H1 (cell line): ENCODE results near the gene TUBB4B. TPM values are rescaled to one million over a fixed set of nuclear protein-coding genes. Genes with fewer than 3 reads are reported as not detected.

Experiments
- CTCF ChIA-PET: fragments of 300-600 bp; sonication (Branson Sonifier 250); formaldehyde crosslinking; loops from one replicate; lab custom pipeline; 2021; ENCODE audit not compliant: partially characterized antibody; lab: Charles Lee
- POLR2A ChIA-PET: fragments of 300-600 bp; sonication (Branson Sonifier 250); formaldehyde crosslinking; loops from one replicate; lab custom pipeline; 2021; ENCODE audit warnings: inconsistent platforms; ENCODE audit not compliant: partially characterized antibody; lab: Charles Lee
- DNase-seq, 2 experiments: peaks; one replicate each; pipeline versions ENCODE4 v3.0.0 to v3.0.0-alpha.2; 2010 to 2022; ENCODE audit warnings: low spot score in 2 of 2, low read depth in 1 of 2, mixed read lengths in 1 of 2
- FAIRE-seq: peaks from 2 replicates; lab custom pipeline; 2011; peaks lifted over from hg19 to GRCh38; lab: Jason Lieb, UNC
- H2AFZ ChIP-seq: 2 replicates; pipeline ENCODE4 v1.8.1; 2012; ENCODE audit warnings: low read length, inconsistent platforms
- H2AK5ac ChIP-seq: 2 replicates; pipeline ENCODE4 v1.6.1; 2013; ENCODE audit warnings: low read depth, low read length
- H2BK120ac ChIP-seq: replicated peaks from 2 replicates; pipeline ENCODE3; 2013; ENCODE audit warnings: low read depth, low read length, inconsistent platforms
- H2BK12ac ChIP-seq: 2 replicates; pipeline ENCODE4 v1.6.1; 2013; ENCODE audit warnings: low read depth, low read length
- H2BK15ac ChIP-seq: 2 replicates; pipeline ENCODE4 v1.6.1; 2013; ENCODE audit warnings: low read length
- H2BK20ac ChIP-seq: 2 replicates; pipeline ENCODE4 v1.6.1; 2013; ENCODE audit warnings: low read length
- H2BK5ac ChIP-seq: 2 replicates; pipeline ENCODE4 v1.6.1; 2013; ENCODE audit warnings: low read depth, low read length
- H3K14ac ChIP-seq: 2 replicates; pipeline ENCODE4 v1.6.1; 2013; ENCODE audit warnings: inconsistent platforms; ENCODE audit not compliant: insufficient read length
- H3K18ac ChIP-seq: 2 replicates; pipeline ENCODE4 v1.6.1; 2013; ENCODE audit warnings: low read length; ENCODE audit errors: extremely low read depth
- H3K23ac ChIP-seq: 2 replicates; pipeline ENCODE4 v1.6.1; 2013; ENCODE audit warnings: inconsistent platforms; ENCODE audit not compliant: insufficient read length
- H3K23me2 ChIP-seq: 2 replicates; pipeline ENCODE4 v1.6.1; 2013; ENCODE audit warnings: low read depth, low read length
- H3K27ac ChIP-seq: 2 replicates; pipeline ENCODE4 v1.6.1; 2011; ENCODE audit warnings: low read depth, low read length, inconsistent platforms
- H3K27me3 ChIP-seq, 4 experiments: replicated peaks in 1 of 4; 1 replicate in 1 of 4; 2 replicates in 3 of 4; pipeline versions ENCODE4 v1.6.1 to v1.8.1; 2011 to 2013; ENCODE audit warnings: low read length in 3 of 4, mild to moderate bottlenecking in 3 of 4, inconsistent platforms in 2 of 4, mixed read lengths in 2 of 4, moderate library complexity in 1 of 4; ENCODE audit not compliant: control insufficient read depth in 3 of 4, insufficient read depth in 3 of 4; ENCODE audit errors: extremely low read depth in 1 of 4
- H3K36me3 ChIP-seq, 4 experiments: 2 replicates each; pipeline versions ENCODE4 v1.6.1 to v1.8.1; 2011 to 2013; ENCODE audit warnings: mild to moderate bottlenecking in 4 of 4, low read length in 3 of 4, moderate library complexity in 2 of 4, control low read depth in 1 of 4, inconsistent platforms in 1 of 4; ENCODE audit not compliant: insufficient read depth in 4 of 4, control insufficient read depth in 2 of 4
- H3K4ac ChIP-seq: replicated peaks from 2 replicates; pipeline ENCODE3; 2013; ENCODE audit warnings: low read length, low read depth, mixed read lengths, inconsistent platforms; ENCODE audit not compliant: insufficient read length
- H3K4me1 ChIP-seq, 4 experiments: replicated peaks in 1 of 4; 1 replicate in 1 of 4; 2 replicates in 3 of 4; pipeline versions ENCODE4 v1.6.1 to v1.8.1; 2011 to 2013; ENCODE audit warnings: low read length in 3 of 4, inconsistent platforms in 2 of 4, mixed read lengths in 1 of 4; ENCODE audit not compliant: insufficient read depth in 4 of 4, control insufficient read depth in 3 of 4
- H3K4me2 ChIP-seq, 2 experiments: 2 replicates each; pipeline versions ENCODE4 v1.6.1 to v1.8.1; 2011 to 2013; ENCODE audit warnings: low read depth in 2 of 2, low read length in 2 of 2, control low read depth in 1 of 2, inconsistent platforms in 1 of 2, mild to moderate bottlenecking in 1 of 2; ENCODE audit not compliant: insufficient read depth in 1 of 2
- H3K4me3 ChIP-seq, 4 experiments: fragments of 200-600, 300-600 bp in 1 of 4; sonication (generic), shearing (Covaris generic), sonication (Bioruptor Twin) in 1 of 4; 2 replicates each; pipeline versions ENCODE4 v1.5.1 to v1.8.1; 2011 to 2016; ENCODE audit warnings: low read length in 4 of 4, low read depth in 3 of 4, control low read depth in 2 of 4, inconsistent platforms in 2 of 4, mild to moderate bottlenecking in 2 of 4, mixed read lengths in 1 of 4, moderate library complexity in 1 of 4; ENCODE audit not compliant: insufficient read depth in 2 of 4; ENCODE audit errors: extremely low read depth in 1 of 4
- H3K56ac ChIP-seq: replicated peaks from 2 replicates; pipeline ENCODE3; 2013; ENCODE audit warnings: low read depth, mild to moderate bottlenecking, mixed read lengths, low read length, inconsistent platforms; ENCODE audit not compliant: insufficient read length
- H3K79me1 ChIP-seq: 2 replicates; pipeline ENCODE4 v1.6.1; 2013; ENCODE audit warnings: low read depth, low read length, control low read depth
- H3K79me2 ChIP-seq, 2 experiments: 2 replicates each; pipeline versions ENCODE4 v1.6.1 to v1.8.1; 2012 to 2013; ENCODE audit warnings: low read length in 2 of 2, mild to moderate bottlenecking in 2 of 2, inconsistent platforms in 1 of 2; ENCODE audit not compliant: insufficient read depth in 2 of 2, control insufficient read depth in 1 of 2
- H3K9ac ChIP-seq, 4 experiments: replicated peaks in 1 of 4; 1 replicate in 1 of 4; 2 replicates in 3 of 4; pipeline versions ENCODE4 v1.6.1 to v1.8.1; 2011 to 2013; ENCODE audit warnings: low read depth in 3 of 4, low read length in 3 of 4, control low read depth in 2 of 4, mild to moderate bottlenecking in 2 of 4, moderate library complexity in 2 of 4, inconsistent platforms in 1 of 4; ENCODE audit errors: extremely low read depth in 1 of 4
- H3K9me3 ChIP-seq, 2 experiments: 2 replicates each; pipeline versions ENCODE4 v1.6.1 to v1.8.1; 2012 to 2013; ENCODE audit warnings: mild to moderate bottlenecking in 2 of 2, moderate library complexity in 2 of 2, control low read depth in 1 of 2, inconsistent platforms in 1 of 2, low read depth in 1 of 2, low read length in 1 of 2, mixed read lengths in 1 of 2; ENCODE audit not compliant: insufficient read depth in 2 of 2
- H4K20me1 ChIP-seq, 2 experiments: replicated peaks in 1 of 2; 2 replicates each; pipeline versions ENCODE3 to v1.8.1; 2011 to 2013; ENCODE audit warnings: inconsistent platforms in 2 of 2, low read length in 2 of 2, mild to moderate bottlenecking in 1 of 2; ENCODE audit not compliant: insufficient read depth in 2 of 2, control insufficient read depth in 1 of 2
- H4K5ac ChIP-seq: 2 replicates; pipeline ENCODE4 v1.6.1; 2013; ENCODE audit warnings: low read length, low read depth, mixed read lengths, inconsistent platforms; ENCODE audit not compliant: insufficient read length
- H4K8ac ChIP-seq: 2 replicates; pipeline ENCODE4 v1.8.0; 2013; ENCODE audit warnings: mild to moderate bottlenecking, moderate library complexity, low read length, inconsistent platforms; ENCODE audit not compliant: insufficient read depth; ENCODE audit errors: extremely low read depth
- H4K91ac ChIP-seq: replicated peaks from 2 replicates; pipeline ENCODE3; 2013; ENCODE audit warnings: low read length, mixed read lengths, inconsistent platforms; ENCODE audit not compliant: insufficient read length
- ASH2L ChIP-seq: fragments of 200-600, 300-600 bp; sonication (generic); IDR thresholded peaks from one replicate; pipeline ENCODE4 v1.7.1; 2017; ENCODE audit warnings: low read length
- BACH1 ChIP-seq: IDR thresholded peaks from 2 replicates; pipeline ENCODE4 v1.6.1; 2012; ENCODE audit warnings: low read length, improper control_type of control experiment
- HDAC2 ChIP-seq, 2 experiments: fragments of 300-600 bp in 1 of 2; sonication (generic) in 1 of 2; IDR thresholded peaks; 2 replicates each; pipeline ENCODE4 v1.6.1; 2011 to 2012; ENCODE audit warnings: low read depth in 2 of 2, low read length in 2 of 2, mild to moderate bottlenecking in 2 of 2, moderate library complexity in 2 of 2, borderline replicate concordance in 1 of 2, inconsistent platforms in 1 of 2
- JUN ChIP-seq: IDR thresholded peaks from 2 replicates; pipeline ENCODE4 v1.6.1; 2011; ENCODE audit warnings: low read depth, mild to moderate bottlenecking, improper control_type of control experiment, low read length
- RAD21 ChIP-seq, 2 experiments: IDR thresholded peaks in 1 of 2; conservative IDR thresholded peaks in 1 of 2; 2 replicates each; pipeline ENCODE4 v1.6.1; 2011; ENCODE audit warnings: low read depth in 2 of 2, low read length in 2 of 2, improper control_type of control experiment in 1 of 2, inconsistent platforms in 1 of 2, mild to moderate bottlenecking in 1 of 2, moderate library complexity in 1 of 2
- RBBP5 ChIP-seq: IDR thresholded peaks from 2 replicates; pipeline ENCODE4 v1.7.1; 2012; ENCODE audit warnings: low read depth, mild to moderate bottlenecking, inconsistent platforms, low read length, moderate library complexity, borderline replicate concordance
- WGBS, 2 experiments: shearing (Covaris generic) in 1 of 2; methylation state at CpG; one replicate each; pipeline versions ENCODE4 v1.1.6 to v1.1.7; 2013 to 2015; ENCODE audit warnings: low lambda C conversion rate in 2 of 2, mixed read lengths in 2 of 2, inconsistent platforms in 1 of 2, low coverage in 1 of 2, missing lambda C conversion rate in 1 of 2; ENCODE audit not compliant: insufficient replicate concordance in 2 of 2, insufficient coverage in 1 of 2, insufficient read length in 1 of 2; ENCODE audit errors: extremely low coverage in 1 of 2, missing lambda C conversion rate in 1 of 2; 5-methylcytosine and 5-hydroxymethylcytosine counted together
- polyA plus RNA-seq, 7 experiments: library from polyadenylated mRNA; depleted of rRNA in 3 of 7; stranded (reverse) in 5 of 7; unstranded in 2 of 7; fragments of >200 nt in 5 of 7; fragments of 200-250 nt in 2 of 7; gene quantifications; 1 replicate in 5 of 7; 2 replicates in 1 of 7; 4 replicates in 1 of 7; pipeline versions ENCODE4 v1.2.1 to v1.2.3, GENCODE V29; 2011 to 2013; ENCODE audit warnings: missing spikeins in 2 of 7, mixed read lengths in 2 of 7
- total RNA-seq: library from RNA; stranded (reverse); fragmentation: NEBNext Ultra II Directional; extraction: Animal tissue kit (Norgen Biotek cat#: 25700); gene quantifications from 2 replicates; pipeline ENCODE4 v1.2.1, GENCODE V29; 2021
- TF ChIP-seq, protein P1 (sequence below): IDR thresholded peaks from 2 replicates; pipeline ENCODE4 v1.6.1; 2012; ENCODE audit warnings: inconsistent platforms

TUBB4B gene
- total and polyA plus RNA-seq, 2 of the 8 experiments (the other 6 are each of a cell fraction or from before 2014, with no cell fraction given): 280 to 307 TPM

DNA sequence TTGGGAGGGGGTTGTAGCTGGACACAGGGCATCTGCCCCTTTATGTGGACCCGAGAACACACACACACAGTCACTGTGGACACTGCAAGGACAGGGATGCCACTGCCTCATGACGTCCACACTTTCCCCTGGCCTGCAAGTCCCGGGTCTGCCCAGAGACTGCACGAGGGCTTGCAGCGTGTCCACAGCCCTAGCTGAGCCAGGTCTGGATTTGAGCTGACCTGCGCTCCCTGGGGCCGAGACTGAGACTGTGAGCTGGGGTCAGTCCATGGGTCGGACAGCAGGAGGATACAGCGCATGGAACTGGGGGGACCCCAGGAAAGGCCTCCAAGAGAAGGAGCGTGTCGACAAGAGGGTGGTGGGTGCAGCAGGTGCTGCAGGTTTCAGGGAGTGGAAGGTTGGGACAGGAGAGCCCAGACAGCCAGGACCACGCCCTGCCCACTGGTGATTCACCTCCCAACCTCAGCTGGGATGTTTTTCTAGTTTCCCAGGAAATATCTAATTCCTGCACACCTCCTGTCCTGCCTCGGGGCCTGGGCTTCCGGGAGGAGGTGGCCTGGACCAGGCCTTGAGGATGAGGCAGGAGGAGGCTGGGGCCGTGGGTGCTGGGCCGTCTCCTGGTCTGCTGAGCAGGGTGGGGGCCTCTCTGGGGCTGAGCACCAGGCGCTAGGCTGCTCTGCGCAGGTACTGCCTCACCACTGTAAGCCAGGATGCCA is 14.6 kb upstream of the TUBB4B start:
- H3K4me2 ChIP-seq: no peak overlapping the region
- TF ChIP-seq HDAC2 (IDR thresholded peaks at IDR 0.05; ENCODE audit: borderline replicate concordance in 1 of 2, low read depth in 2 of 2, low read length in 2 of 2): no peak
- TF ChIP-seq, protein P1, sequence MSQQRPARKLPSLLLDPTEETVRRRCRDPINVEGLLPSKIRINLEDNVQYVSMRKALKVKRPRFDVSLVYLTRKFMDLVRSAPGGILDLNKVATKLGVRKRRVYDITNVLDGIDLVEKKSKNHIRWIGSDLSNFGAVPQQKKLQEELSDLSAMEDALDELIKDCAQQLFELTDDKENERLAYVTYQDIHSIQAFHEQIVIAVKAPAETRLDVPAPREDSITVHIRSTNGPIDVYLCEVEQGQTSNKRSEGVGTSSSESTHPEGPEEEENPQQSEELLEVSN: no peak
- TF ChIP-seq RAD21 (IDR thresholded peaks at IDR 0.05 in 1 of 2, conservative IDR thresholded peaks at IDR 0.05 in 1 of 2; ENCODE audit: low read depth in 2 of 2, low read length in 2 of 2): no peak
- no peak for TF ChIP-seq BACH1
- no peak for TF ChIP-seq ASH2L
- no peak for TF ChIP-seq JUN
- no peak for TF ChIP-seq RBBP5

More for the DNA sequence above, 14.6 kb upstream of the TUBB4B start:
- H3K79me2 ChIP-seq: no peaks in the 10 kb centered on the region
- no peaks in the 10 kb centered on the region for H3K9me3 ChIP-seq
- H3K18ac ChIP-seq: no peak overlapping the region
- H4K91ac ChIP-seq: peak overlapping the region; percentile 91
- H3K4me3 ChIP-seq: no peak overlapping the region
- H2BK120ac ChIP-seq: peak overlapping the region; percentile 33
- H3K27me3 ChIP-seq: no peaks in the 10 kb centered on the region; a peak in 2 of 7 replicates
- H3K4ac ChIP-seq: peak overlapping the region; percentile 85
- WGBS, 2 experiments: 84% methylated on average over 18 of the region's 18 CpGs; no CpG with 5 or more reads in 1 of the 2 experiments
- H2BK5ac ChIP-seq: peak overlapping the region; percentile 90
- ChIA-PET CTCF (interaction anchor here (1.0 to 20.2 kb wide), 25 partner anchors 10 to 438 kb away, joined by 3 to 204 read pairs (median 5); partner anchors contain the start of genes ANAPC2, LRRC26, NPDC1 and SAPCD2), POLR2A (interaction anchor here (1.1 to 69.9 kb wide), 7 partner anchors 9 to 109 kb away, joined by 4 to 1462 read pairs (median 5); partner anchors contain the start of genes ANAPC2, NDOR1, NELFB and SSNA1)
- 0 out of 2 replicates have a peak overlapping the region, but pooled peaks have one; percentile 48 for H2BK20ac ChIP-seq
- no peak for DNase-seq
- no peak overlapping the region for H4K5ac ChIP-seq
- H2AK5ac ChIP-seq: peak overlapping the region; percentile 70; the same call in 1 of the 2 replicates
- H3K36me3 ChIP-seq: no peaks in the 10 kb centered on the region
- H3K23ac ChIP-seq: no peak overlapping the region
- no peak for FAIRE-seq
- peaks cover 16% of the 10 kb centered on the region; the same call in 1 of the 2 replicates for H3K23me2 ChIP-seq
- no peak overlapping the region for H2AFZ ChIP-seq
- no peak overlapping the region for H3K14ac ChIP-seq
- no peak overlapping the region; a peak in 1 of 7 replicates for H3K9ac ChIP-seq
- no peaks in the 10 kb centered on the region for H4K20me1 ChIP-seq
- peak overlapping the region; percentile 46; the same call in 1 of the 2 replicates for H2BK15ac ChIP-seq
- H2BK12ac ChIP-seq: peak overlapping the region; percentile 68; the same call in 1 of the 2 replicates
- H3K79me1 ChIP-seq: no peaks in the 10 kb centered on the region
- H4K8ac ChIP-seq: no peak overlapping the region; the same call in 1 of the 2 replicates
- no peak overlapping the region for H3K27ac ChIP-seq
- H3K56ac ChIP-seq: peak overlapping the region; percentile 46
- H3K4me1 ChIP-seq: peaks cover 0 to 23% (median 10%) of the 10 kb centered on the region in 4 experiments; a peak in 5 of 7 replicates
